HCT116 (cell line): Measurements from ENCODE around the gene ARL14EPL. TPM values are rescaled to one million over a fixed set of nuclear protein-coding genes. Genes with fewer than 3 reads are reported as not detected.

Experiments
- ATAC-seq: fragments of 200-7000 bp; cut with Tn5 transposase; 2 replicates; pipeline ENCODE4 v1.9.1; 2020; ENCODE audit warnings: mild to moderate bottlenecking, moderate library complexity
- BruUV-seq: library from RNA; stranded (reverse); fragments of 400-500 nt; replicated peaks from 2 replicates; lab custom pipeline; 2021; lab: Mats Ljungman, UMichigan
- CTCF ChIA-PET: fragments of 300-600 bp; sonication (Branson Sonifier 250); formaldehyde crosslinking; loops from one replicate; lab custom pipeline; 2021; ENCODE audit warnings: antibody characterized with exemption; lab: Charles Lee
- POLR2A ChIA-PET: fragments of 300-600, 350-600 bp; sonication (Branson Sonifier 250); formaldehyde crosslinking; loops from one replicate; lab custom pipeline; 2021; ENCODE audit warnings: antibody characterized with exemption; lab: Charles Lee
- RAD21 ChIA-PET, 2 experiments: fragments of 300-600 bp; sonication (Branson Sonifier 250); formaldehyde crosslinking; loops; one replicate each; lab custom pipeline; 2023; ENCODE audit warnings: low total read pairs in 2 of 2; ENCODE audit not compliant: uncharacterized antibody in 2 of 2, unreplicated experiment in 2 of 2, low non-redundant PET in 1 of 2; lab: Charles Lee
- DNase-seq: peaks from one replicate; pipeline ENCODE4 v3.0.0-alpha.2; 2010; ENCODE audit warnings: low read depth, low spot score
- H2AFZ ChIP-seq: fragments of 200-600 bp; shearing (Covaris generic), sonication (generic); 2 replicates; pipeline ENCODE4 v1.6.1; 2017; ENCODE audit warnings: low read depth, mixed run types, mixed read lengths, antibody characterized with exemption, low read length; ENCODE audit not compliant: poor library complexity, severe bottlenecking
- H3K27ac ChIP-seq: 2 replicates; pipeline ENCODE4 v1.5.1; 2012; ENCODE audit warnings: low read depth, low read length
- H3K27me3 ChIP-seq: fragments of 200-600 bp; sonication (generic); 2 replicates; pipeline ENCODE4 v1.6.1; 2016; ENCODE audit warnings: mixed run types, low read length, mixed read lengths; ENCODE audit not compliant: insufficient read depth
- H3K36me3 ChIP-seq, 2 experiments: fragments of 200-500 bp in 1 of 2; fragments of 200-600 bp in 1 of 2; sonication (Bioruptor generic) in 1 of 2; sonication (generic) in 1 of 2; 2 replicates each; pipeline versions ENCODE4 v1.5.1 to v1.6.1; 2014 to 2016; ENCODE audit warnings: low read length in 2 of 2, inconsistent platforms in 1 of 2, mixed read lengths in 1 of 2, mixed run types in 1 of 2; ENCODE audit not compliant: insufficient read depth in 2 of 2, control insufficient read depth in 1 of 2
- H3K4me1 ChIP-seq, 2 experiments: fragments of 200-600 bp in 1 of 2; sonication (generic) in 1 of 2; 2 replicates each; pipeline versions ENCODE4 v1.5.1 to v1.6.1; 2012 to 2017; ENCODE audit warnings: low read length in 2 of 2, inconsistent platforms in 1 of 2, mild to moderate bottlenecking in 1 of 2, mixed read lengths in 1 of 2, mixed run types in 1 of 2, moderate library complexity in 1 of 2; ENCODE audit not compliant: insufficient read depth in 2 of 2, control insufficient read depth in 1 of 2
- H3K4me2 ChIP-seq: fragments of 200-600 bp; sonication (generic); 2 replicates; pipeline ENCODE4 v1.6.1; 2017; ENCODE audit warnings: mixed run types, low read length, mixed read lengths
- H3K4me3 ChIP-seq, 2 experiments: fragments of 200-600 bp in 1 of 2; sonication (generic) in 1 of 2; replicated peaks in 1 of 2; 2 replicates each; pipeline ENCODE4 v1.5.1; 2011 to 2016; ENCODE audit warnings: low read length in 2 of 2, control low read depth in 1 of 2, low read depth in 1 of 2, mild to moderate bottlenecking in 1 of 2, mixed read lengths in 1 of 2, mixed run types in 1 of 2
- H3K79me2 ChIP-seq: fragments of 200-600 bp; sonication (generic); 2 replicates; pipeline ENCODE4 v1.6.1; 2017; ENCODE audit warnings: mild to moderate bottlenecking, mixed run types, low read length, moderate library complexity, mixed read lengths; ENCODE audit not compliant: insufficient read depth
- H3K9ac ChIP-seq: fragments of 200-600 bp; sonication (generic); 2 replicates; pipeline ENCODE4 v1.6.1; 2016; ENCODE audit warnings: low read length, mixed read lengths
- H3K9me2 ChIP-seq: fragments of 200-600 bp; sonication (generic), shearing (Covaris generic); 2 replicates; pipeline ENCODE4 v1.6.1; 2017; ENCODE audit warnings: mixed run types, mild to moderate bottlenecking, moderate library complexity; ENCODE audit not compliant: insufficient read depth
- H3K9me3 ChIP-seq, 2 experiments: fragments of 200-500 bp in 1 of 2; fragments of 200-600 bp in 1 of 2; sonication (Bioruptor generic) in 1 of 2; sonication (generic) in 1 of 2; 2 replicates each; pipeline ENCODE4 v1.6.1; 2014 to 2017; ENCODE audit warnings: low read length in 2 of 2, mixed read lengths in 2 of 2, inconsistent platforms in 1 of 2, low read depth in 1 of 2, mild to moderate bottlenecking in 1 of 2, mixed run types in 1 of 2, moderate library complexity in 1 of 2; ENCODE audit not compliant: control insufficient read depth in 1 of 2, insufficient read depth in 1 of 2
- H4K20me1 ChIP-seq: fragments of 200-600 bp; sonication (generic), shearing (Covaris generic); 2 replicates; pipeline ENCODE4 v1.6.1; 2017; ENCODE audit warnings: mixed run types, mild to moderate bottlenecking, moderate library complexity; ENCODE audit not compliant: insufficient read depth
- EGR1 ChIP-seq: IDR thresholded peaks from 2 replicates; pipeline ENCODE4 v1.6.1; 2012; ENCODE audit warnings: low read depth
- ELF1 ChIP-seq: IDR thresholded peaks from 2 replicates; pipeline ENCODE4 v1.6.1; 2012; ENCODE audit warnings: low read depth, borderline replicate concordance
- EZH2 ChIP-seq: fragments of 200-600 bp; sonication (generic); IDR thresholded peaks from 2 replicates; pipeline ENCODE4 v1.6.1; 2017; ENCODE audit warnings: antibody characterized with exemption, mixed run types
- EZH2phosphoT487 ChIP-seq: fragments of 200-600 bp; IDR thresholded peaks from 2 replicates; pipeline ENCODE4 v1.6.1; 2018; ENCODE audit warnings: antibody characterized with exemption, borderline replicate concordance
- FOSL1 ChIP-seq: IDR thresholded peaks from 2 replicates; pipeline ENCODE4 v1.6.1; 2012; ENCODE audit warnings: low read depth
- JUND ChIP-seq: IDR thresholded peaks from 2 replicates; pipeline ENCODE4 v1.6.1; 2012
- POLR2A ChIP-seq: IDR thresholded peaks from 2 replicates; pipeline ENCODE4 v1.7.0; 2011; ENCODE audit warnings: borderline replicate concordance; ENCODE audit not compliant: insufficient read depth, insufficient read length; ENCODE audit errors: extremely low read depth
- RAD21 ChIP-seq: IDR thresholded peaks from 2 replicates; pipeline ENCODE4 v1.6.1; 2012; ENCODE audit warnings: low read depth, mild to moderate bottlenecking
- SP1 ChIP-seq: IDR thresholded peaks from 2 replicates; pipeline ENCODE4 v1.6.1; 2012; ENCODE audit warnings: low read depth
- SRF ChIP-seq: IDR thresholded peaks from 2 replicates; pipeline ENCODE4 v1.6.1; 2012; ENCODE audit warnings: low read depth
- YY1 ChIP-seq: IDR thresholded peaks from 2 replicates; pipeline ENCODE4 v1.6.1; 2011; ENCODE audit warnings: low read length, low read depth, moderate library complexity, mild to moderate bottlenecking; ENCODE audit not compliant: insufficient replicate concordance; ENCODE audit errors: extremely low read depth
- ZFX ChIP-seq: fragments of 450-650 bp; IDR thresholded peaks from 2 replicates; pipeline ENCODE4 v1.6.1; 2017
- ZNF274 ChIP-seq: fragments of 200-500 bp; sonication (Bioruptor generic); IDR thresholded peaks from 2 replicates; pipeline ENCODE4 v1.6.1; 2014; ENCODE audit warnings: mild to moderate bottlenecking, low read depth, low read length, inconsistent platforms
- intact Hi-C: fragments of 100-400 bp; cut with micrococcal nuclease; formaldehyde crosslinking; loops from 2 replicates; pipeline ENCODE4 v1.10.0; 2022
- total RNA-seq: library from RNA; stranded (reverse); gene quantifications from one replicate; pipeline ENCODE4 v1.2.1, GENCODE V29; 2021; ENCODE audit not compliant: unreplicated experiment
- TF ChIP-seq, protein P1 (sequence below): IDR thresholded peaks from 2 replicates; pipeline ENCODE4 v1.6.1; 2012; ENCODE audit warnings: low read depth
- TF ChIP-seq, protein P2 (sequence below), 3 experiments: fragments of 200-600 bp in 1 of 3; sonication (generic) in 1 of 3; IDR thresholded peaks in 2 of 3; conservative IDR thresholded peaks in 1 of 3; 2 replicates each; pipeline ENCODE4 v1.5.1; 2012 to 2017; ENCODE audit warnings: low read depth in 2 of 3, low read length in 2 of 3, antibody characterized with exemption in 1 of 3, borderline replicate concordance in 1 of 3, control low read depth in 1 of 3, mild to moderate bottlenecking in 1 of 3, mixed read lengths in 1 of 3, mixed run types in 1 of 3, moderate library complexity in 1 of 3; ENCODE audit not compliant: insufficient read depth in 1 of 3
- TF ChIP-seq, protein P3 (sequence below): IDR thresholded peaks from 2 replicates; pipeline ENCODE4 v1.6.1; 2011; ENCODE audit warnings: mild to moderate bottlenecking, low read length, moderate library complexity; ENCODE audit not compliant: insufficient replicate concordance; ENCODE audit errors: extremely low read depth
- TF ChIP-seq, protein P4 (sequence below): IDR thresholded peaks from 2 replicates; pipeline ENCODE4 v1.6.1; 2012
- TF ChIP-seq, protein P5 (sequence below): IDR thresholded peaks from 2 replicates; pipeline ENCODE4 v1.6.1; 2012

ARL14EPL gene
- total RNA-seq, 1 experiment from 2014 or later = 22.9 TPM

DNA sequence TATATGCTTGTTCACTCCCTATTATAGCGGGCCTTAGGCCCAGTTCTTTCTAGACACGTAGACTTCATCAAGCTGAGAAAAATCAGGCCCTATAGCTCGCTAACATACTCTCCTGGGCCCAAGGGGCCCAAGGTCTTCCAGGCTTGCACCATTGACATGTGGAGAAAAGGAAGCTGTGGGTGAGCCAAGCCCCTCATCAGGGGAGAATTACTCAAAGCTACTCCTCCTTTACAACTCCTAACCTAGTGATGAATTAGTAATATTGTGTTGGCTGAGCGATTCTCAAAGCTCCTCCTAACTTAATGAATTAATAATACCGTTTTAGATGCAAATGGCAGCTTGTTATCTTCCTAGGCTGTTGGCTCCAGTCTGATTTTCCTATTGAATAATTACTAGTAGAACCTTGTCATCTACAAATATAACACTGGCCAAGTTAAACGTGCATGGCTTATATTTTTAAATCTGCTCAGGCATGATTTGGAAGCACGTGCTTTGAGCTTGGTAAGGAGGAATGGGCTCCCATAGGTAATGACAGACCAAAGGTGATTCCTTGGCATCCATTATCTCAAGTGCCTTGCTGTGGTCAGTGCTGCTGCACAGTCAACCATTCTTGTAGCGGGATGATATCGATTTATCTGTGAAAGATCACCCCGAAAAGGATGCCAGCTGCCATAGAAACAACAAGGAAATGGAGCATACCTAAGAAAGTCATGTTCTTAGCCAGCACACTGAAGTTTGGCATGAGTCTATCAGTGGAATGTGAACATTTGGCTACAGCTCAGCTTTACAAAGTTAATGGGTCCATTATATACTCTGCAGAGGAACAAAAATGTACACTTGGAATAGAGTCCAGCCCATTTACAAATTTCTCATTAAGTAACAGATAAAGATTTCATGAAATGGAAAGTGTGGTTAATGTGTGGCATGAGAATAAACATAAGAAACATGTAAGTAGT lies 46.2 kb upstream of the ARL14EPL start:
- POLR2A ChIA-PET = no interaction called here
- intact Hi-C loops = no loop called here
- Histone ChIP-seq H4K20me1 (no peaks in the 10 kb centered on the region), H3K9ac (no peak overlapping the region), H3K4me3 (no peak overlapping the region), H3K4me2 (no peak overlapping the region), H3K9me2 (no peaks in the 10 kb centered on the region), H3K27me3 (no peaks in the 10 kb centered on the region), H3K4me1 (no peaks in the 10 kb centered on the region; a peak in 1 of 4 replicates), H3K36me3 (no peaks in the 10 kb centered on the region), H3K9me3 (no peaks in the 10 kb centered on the region), H3K79me2 (no peaks in the 10 kb centered on the region), H2AFZ (no peak overlapping the region), H3K27ac (no peak overlapping the region)
- CTCF ChIA-PET = no interaction called here
- BruUV-seq = no TSS peak
- ATAC-seq (no peak), DNase-seq (no peak)
- RAD21 ChIA-PET = no interaction called here
- TF ChIP-seq POLR2A = no peak
- TF ChIP-seq SP1 = no peak
- TF ChIP-seq EZH2phosphoT487 = no peak
- TF ChIP-seq, protein P1, sequence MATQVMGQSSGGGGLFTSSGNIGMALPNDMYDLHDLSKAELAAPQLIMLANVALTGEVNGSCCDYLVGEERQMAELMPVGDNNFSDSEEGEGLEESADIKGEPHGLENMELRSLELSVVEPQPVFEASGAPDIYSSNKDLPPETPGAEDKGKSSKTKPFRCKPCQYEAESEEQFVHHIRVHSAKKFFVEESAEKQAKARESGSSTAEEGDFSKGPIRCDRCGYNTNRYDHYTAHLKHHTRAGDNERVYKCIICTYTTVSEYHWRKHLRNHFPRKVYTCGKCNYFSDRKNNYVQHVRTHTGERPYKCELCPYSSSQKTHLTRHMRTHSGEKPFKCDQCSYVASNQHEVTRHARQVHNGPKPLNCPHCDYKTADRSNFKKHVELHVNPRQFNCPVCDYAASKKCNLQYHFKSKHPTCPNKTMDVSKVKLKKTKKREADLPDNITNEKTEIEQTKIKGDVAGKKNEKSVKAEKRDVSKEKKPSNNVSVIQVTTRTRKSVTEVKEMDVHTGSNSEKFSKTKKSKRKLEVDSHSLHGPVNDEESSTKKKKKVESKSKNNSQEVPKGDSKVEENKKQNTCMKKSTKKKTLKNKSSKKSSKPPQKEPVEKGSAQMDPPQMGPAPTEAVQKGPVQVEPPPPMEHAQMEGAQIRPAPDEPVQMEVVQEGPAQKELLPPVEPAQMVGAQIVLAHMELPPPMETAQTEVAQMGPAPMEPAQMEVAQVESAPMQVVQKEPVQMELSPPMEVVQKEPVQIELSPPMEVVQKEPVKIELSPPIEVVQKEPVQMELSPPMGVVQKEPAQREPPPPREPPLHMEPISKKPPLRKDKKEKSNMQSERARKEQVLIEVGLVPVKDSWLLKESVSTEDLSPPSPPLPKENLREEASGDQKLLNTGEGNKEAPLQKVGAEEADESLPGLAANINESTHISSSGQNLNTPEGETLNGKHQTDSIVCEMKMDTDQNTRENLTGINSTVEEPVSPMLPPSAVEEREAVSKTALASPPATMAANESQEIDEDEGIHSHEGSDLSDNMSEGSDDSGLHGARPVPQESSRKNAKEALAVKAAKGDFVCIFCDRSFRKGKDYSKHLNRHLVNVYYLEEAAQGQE = no peak
- TF ChIP-seq JUND = no peak
- no peak for TF ChIP-seq FOSL1
- TF ChIP-seq ZFX = no peak
- no peak for TF ChIP-seq SRF
- no peak for TF ChIP-seq YY1
- TF ChIP-seq, protein P2, sequence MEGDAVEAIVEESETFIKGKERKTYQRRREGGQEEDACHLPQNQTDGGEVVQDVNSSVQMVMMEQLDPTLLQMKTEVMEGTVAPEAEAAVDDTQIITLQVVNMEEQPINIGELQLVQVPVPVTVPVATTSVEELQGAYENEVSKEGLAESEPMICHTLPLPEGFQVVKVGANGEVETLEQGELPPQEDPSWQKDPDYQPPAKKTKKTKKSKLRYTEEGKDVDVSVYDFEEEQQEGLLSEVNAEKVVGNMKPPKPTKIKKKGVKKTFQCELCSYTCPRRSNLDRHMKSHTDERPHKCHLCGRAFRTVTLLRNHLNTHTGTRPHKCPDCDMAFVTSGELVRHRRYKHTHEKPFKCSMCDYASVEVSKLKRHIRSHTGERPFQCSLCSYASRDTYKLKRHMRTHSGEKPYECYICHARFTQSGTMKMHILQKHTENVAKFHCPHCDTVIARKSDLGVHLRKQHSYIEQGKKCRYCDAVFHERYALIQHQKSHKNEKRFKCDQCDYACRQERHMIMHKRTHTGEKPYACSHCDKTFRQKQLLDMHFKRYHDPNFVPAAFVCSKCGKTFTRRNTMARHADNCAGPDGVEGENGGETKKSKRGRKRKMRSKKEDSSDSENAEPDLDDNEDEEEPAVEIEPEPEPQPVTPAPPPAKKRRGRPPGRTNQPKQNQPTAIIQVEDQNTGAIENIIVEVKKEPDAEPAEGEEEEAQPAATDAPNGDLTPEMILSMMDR (IDR thresholded peaks at IDR 0.05 in 2 of 3, conservative IDR thresholded peaks at IDR 0.05 in 1 of 3; ENCODE audit: borderline replicate concordance in 1 of 3, insufficient read depth in 1 of 3, low read depth in 2 of 3, low read length in 2 of 3) = no peak
- TF ChIP-seq, protein P3, sequence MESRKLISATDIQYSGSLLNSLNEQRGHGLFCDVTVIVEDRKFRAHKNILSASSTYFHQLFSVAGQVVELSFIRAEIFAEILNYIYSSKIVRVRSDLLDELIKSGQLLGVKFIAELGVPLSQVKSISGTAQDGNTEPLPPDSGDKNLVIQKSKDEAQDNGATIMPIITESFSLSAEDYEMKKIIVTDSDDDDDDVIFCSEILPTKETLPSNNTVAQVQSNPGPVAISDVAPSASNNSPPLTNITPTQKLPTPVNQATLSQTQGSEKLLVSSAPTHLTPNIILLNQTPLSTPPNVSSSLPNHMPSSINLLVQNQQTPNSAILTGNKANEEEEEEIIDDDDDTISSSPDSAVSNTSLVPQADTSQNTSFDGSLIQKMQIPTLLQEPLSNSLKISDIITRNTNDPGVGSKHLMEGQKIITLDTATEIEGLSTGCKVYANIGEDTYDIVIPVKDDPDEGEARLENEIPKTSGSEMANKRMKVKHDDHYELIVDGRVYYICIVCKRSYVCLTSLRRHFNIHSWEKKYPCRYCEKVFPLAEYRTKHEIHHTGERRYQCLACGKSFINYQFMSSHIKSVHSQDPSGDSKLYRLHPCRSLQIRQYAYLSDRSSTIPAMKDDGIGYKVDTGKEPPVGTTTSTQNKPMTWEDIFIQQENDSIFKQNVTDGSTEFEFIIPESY = no peak
- TF ChIP-seq, protein P4, sequence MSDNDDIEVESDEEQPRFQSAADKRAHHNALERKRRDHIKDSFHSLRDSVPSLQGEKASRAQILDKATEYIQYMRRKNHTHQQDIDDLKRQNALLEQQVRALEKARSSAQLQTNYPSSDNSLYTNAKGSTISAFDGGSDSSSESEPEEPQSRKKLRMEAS = no peak
- TF ChIP-seq RAD21 = no peak
- no peak for TF ChIP-seq EZH2
- TF ChIP-seq, protein P5, sequence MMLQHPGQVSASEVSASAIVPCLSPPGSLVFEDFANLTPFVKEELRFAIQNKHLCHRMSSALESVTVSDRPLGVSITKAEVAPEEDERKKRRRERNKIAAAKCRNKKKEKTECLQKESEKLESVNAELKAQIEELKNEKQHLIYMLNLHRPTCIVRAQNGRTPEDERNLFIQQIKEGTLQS = no peak
- TF ChIP-seq ELF1 = no peak
- TF ChIP-seq ZNF274 = no peak
- no peak for TF ChIP-seq EGR1
